Neural progenitor cell (in vitro differentiated cells): ENCODE data around the gene SP6.

Experiments
- EZH2 ChIP-seq: fragments of 200-600 bp; sonication (generic); IDR thresholded peaks from 2 replicates; pipeline ENCODE4 v1.6.1; 2017; ENCODE audit warnings: antibody characterized with exemption, mild to moderate bottlenecking, moderate library complexity
- TF ChIP-seq, protein P1 (sequence below): fragments of 200-600 bp; sonication (generic); IDR thresholded peaks from 2 replicates; pipeline ENCODE4 v1.5.1; 2017; ENCODE audit warnings: antibody characterized with exemption, mild to moderate bottlenecking

DNA sequence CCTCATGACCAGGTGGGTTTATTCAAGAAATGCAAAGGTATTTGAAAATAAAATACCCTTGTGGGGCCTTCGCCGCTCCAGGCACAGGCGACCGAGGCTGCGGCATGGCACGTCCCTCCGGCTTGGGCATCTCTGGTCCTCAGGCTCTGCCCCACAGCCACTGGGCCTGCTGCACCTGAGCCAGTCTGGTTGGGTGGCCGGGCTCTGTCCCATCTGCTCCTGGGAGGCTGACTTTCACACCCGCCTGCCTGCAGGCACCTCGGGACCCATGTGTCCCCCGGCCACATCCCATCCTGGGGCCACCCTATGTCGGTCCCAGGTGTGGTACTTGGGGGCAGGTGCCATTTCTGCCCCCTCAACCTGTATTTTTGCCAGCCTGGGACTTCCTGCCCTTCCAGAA, 50.3 kb downstream of the SP6 start:
- TF ChIP-seq EZH2 = no peak
- TF ChIP-seq, protein P1, sequence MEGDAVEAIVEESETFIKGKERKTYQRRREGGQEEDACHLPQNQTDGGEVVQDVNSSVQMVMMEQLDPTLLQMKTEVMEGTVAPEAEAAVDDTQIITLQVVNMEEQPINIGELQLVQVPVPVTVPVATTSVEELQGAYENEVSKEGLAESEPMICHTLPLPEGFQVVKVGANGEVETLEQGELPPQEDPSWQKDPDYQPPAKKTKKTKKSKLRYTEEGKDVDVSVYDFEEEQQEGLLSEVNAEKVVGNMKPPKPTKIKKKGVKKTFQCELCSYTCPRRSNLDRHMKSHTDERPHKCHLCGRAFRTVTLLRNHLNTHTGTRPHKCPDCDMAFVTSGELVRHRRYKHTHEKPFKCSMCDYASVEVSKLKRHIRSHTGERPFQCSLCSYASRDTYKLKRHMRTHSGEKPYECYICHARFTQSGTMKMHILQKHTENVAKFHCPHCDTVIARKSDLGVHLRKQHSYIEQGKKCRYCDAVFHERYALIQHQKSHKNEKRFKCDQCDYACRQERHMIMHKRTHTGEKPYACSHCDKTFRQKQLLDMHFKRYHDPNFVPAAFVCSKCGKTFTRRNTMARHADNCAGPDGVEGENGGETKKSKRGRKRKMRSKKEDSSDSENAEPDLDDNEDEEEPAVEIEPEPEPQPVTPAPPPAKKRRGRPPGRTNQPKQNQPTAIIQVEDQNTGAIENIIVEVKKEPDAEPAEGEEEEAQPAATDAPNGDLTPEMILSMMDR = no peak
